NCI-H1694 (cell line): ENCODE measurements around the gene INSIG1.

Source experiments
- DNase-seq: peaks from one replicate; lab custom pipeline; 2025; lab: John Stamatoyannopoulos, UW

The INSIG1 gene

DNA sequence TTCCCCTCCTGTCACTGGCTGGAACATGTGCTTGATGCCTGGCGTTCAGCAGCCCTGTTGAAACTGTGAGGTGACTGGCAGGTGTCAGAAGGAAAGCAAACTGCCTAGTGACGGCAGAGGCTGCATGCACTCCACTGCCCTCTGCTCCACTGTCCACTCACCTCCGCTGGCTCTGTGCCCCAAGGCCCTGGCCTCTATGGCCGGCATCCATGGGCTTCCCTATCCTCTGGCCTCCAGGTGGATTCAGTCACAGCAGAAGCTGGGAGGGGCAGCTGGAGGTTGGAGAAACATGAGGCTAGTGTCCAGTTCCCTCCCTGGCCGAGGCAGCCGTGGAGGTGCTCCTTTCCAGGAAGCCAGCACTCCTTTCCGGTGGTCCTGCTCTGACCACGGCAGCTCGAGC, 31.2 kb upstream of the INSIG1 start:
- no peak for DNase-seq

DNA sequence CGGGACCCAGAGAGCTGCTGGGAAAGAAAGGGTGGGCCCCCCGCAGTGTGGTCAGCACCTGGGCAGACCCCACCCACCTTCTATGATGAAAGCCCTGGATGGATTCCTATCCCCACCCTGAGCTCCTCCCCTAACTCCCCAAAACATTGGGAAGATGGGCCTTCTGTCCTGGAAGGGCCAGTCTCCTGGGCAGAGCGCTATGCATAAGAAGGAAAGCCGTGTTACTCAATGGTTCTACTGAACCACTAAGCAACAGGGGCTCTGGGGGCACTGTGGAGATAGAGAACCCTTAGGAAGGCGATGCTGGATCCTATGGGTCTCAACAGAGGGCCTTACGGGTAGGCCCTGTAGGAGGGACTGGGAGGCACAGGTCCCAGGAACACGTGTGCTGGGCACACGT, 30.7 kb upstream of the INSIG1 start:
- no peak for DNase-seq

DNA sequence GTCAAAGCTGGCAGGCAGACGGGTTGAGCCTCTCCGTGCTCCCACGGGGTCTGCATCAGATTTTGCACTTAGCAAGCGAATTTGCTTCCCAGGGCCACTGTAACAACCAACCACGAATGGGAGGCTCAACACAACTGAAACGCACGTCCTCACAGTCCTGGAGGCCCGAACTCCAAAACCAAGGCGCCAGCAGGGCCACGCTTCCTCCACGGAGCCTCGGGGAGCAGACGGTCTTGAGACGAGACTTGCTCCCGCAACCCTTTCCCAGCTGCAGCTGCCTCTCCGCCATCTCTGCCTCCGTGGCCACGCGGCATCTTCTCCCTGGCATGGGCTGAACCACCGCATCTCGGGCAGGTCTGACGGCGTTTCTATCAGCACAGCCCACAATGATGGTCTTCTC, 30.2 kb upstream of the INSIG1 start:
- no peak for DNase-seq

DNA sequence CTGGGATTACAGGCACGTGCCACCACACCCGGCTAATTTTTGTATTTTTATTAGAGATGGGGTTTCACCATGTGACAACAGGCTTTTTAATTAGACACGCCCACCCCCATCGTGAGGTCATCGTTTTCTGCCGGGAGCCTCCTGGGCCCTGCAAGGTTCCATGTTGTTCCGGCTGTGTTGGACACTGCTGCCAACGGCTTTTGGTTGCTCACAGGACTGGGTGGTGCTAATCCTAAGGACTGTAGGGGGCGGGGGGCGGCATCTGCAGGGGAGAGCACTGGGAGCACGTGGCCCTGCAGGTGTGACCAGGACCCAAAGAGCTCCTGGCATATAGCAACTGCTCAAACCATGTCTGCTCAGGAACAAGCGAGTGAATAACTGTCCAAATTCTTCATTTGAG, 29.5 kb upstream of the INSIG1 start:
- no peak for DNase-seq

DNA sequence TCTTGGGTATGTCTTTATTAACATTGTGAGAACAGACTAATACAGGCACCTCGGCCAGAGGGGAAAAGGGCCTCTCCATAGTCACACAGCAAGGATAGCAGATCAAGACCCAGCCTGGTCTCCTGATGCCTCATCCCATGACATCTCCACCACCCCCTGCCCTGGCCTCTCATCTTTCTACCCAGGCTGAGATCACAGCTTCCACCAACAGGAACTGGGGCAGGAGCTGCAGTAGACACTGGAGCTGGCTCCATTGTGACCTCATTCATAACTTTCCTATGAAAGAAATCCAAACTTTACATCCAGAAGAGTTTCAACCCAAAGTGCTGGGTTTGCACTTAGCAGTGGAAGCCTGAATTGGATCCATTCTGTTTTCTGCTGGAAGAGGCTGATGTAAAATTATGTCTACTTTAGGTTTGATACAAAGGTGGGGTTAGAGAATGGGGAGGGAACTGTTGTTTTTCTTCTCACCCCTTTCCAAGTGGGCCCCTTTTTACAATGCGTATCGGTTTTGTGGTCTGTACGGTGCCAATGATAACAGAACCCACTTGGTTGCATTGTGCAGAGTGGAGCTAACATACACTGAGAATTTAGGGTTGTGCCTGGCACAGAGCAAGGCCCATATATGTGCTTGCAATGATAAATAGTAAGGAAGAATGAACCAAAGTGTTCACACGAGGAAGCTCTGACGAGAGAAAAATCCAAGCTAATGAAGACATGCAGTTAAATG, 28.6 kb upstream of the INSIG1 start:
- no peak for DNase-seq

DNA sequence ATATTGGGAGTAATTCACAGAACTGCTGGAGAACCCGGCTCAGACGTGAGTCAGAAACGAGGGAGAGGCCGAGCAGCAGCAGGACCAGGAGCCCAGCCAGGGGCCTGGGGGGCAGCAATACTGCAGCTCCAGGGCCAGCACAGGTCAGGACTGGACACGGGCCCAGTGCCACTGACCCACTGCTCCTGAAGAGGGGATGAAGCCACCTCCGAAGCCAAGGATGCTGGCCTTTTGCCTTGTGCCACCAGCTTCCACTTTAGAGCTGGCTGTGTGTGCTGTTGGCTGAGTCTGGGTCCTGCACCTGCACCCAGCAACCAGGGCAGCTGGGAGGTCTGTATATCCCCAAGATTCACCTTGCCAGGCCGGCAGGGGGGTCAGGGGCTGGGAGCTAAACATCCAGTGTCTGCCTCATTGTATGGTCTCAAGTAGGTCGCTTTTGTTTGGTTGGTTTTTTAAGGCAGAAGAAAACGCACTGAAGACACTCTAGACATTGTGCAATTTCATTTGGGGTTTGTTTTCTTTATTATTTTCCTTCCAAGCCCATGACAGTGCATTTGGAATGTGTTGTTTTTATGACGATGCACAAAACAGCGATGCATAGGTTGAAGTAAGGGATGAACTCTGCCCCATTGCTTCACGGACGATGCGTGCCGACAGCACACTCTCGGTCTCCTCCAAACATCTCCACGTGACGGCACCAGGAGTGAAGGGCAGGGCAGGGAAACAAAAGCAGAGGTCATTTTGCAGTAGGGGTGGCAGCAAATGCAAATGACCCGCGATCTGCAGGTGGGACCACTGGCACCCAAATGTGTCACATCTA, 27.7 kb upstream of the INSIG1 start:
- DNase-seq, result no peak

DNA sequence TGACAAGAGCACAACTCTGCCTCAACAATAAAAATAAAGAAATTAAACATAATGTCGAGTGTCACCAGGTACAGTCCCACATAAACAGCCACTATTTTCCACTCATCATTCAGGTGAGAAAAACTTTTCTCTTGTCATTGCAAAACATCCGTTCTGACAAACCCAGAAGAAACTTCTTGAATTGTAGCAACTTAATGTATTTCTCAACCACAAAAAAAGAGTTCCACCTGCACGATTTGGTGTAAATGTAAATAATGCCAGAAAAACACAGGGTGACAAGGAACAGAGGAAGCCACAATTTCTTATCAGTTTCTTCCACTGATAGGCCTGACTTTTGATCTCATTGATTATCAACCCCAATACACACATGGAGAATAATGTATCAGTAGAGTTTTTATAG, 26.8 kb upstream of the INSIG1 start:
- no peak for DNase-seq

DNA sequence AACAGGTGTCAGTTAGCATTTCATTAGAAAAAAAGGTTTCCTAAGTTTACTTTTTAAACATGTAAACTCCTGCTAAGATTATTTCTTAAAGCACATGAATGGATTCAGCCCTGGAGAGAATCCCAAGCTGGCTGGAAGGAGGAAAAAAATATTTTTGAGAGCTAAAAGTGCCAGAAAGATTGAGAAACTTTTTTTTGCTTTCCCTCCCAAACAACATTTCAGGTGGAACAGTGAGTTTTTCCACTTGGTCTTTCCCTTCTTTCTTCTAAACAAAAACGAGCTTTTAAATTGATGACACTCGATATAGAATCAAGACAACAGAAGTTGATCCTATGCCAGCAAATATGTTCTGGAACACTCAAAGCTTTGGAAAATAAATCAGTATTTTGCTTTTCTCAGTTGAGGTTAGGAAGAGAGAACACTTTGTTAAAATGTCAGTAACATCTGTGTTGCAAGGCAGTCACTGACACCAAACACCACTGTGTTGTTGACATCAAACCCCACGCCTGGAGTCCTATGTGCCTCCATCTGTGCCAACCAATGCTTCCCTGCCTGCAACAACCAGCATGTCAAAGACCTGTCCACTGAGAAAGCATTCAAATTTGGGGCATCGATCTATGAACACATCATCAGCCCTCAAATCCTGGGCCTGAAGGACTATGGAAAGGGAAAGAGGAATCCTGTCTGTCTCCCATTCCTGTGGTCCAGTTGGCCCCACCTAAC, 22.9 kb upstream of the INSIG1 start:
- no peak for DNase-seq

DNA sequence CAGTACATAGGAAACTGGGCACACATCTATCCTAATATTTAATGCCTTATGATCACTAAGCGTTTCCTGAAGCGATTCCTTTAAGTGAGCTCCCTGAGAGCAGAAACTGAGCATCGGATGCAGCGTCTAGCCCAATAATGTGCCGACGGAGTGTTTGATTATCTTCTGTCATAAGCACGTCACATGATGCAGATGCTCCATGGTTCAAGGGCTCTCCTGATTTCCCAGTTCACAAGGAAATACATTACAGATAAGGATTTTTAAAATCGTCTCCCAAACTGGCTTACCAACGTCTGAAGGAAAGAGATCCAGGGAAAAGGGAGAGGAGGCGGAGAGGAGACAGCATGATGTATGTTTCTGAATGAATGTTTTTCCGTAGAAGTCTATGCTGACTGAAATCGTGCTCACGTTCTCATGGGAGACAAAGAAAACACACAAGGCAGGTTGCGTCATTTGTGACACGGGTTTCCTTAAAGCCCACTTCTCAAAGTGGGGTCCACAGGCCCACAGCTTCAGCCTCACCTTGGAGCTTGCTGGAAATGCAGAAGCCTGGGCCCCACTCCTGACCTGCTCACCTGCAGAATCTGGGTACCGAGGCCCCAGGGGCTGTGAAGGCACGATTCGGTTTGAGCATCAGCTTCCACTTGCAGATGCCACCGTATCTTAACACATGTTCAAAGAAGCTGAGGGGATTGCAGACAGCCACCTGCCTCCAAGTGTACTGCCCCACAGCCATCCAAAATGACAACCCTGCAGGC, 21.5 kb upstream of the INSIG1 start:
- DNase-seq, result no peak

DNA sequence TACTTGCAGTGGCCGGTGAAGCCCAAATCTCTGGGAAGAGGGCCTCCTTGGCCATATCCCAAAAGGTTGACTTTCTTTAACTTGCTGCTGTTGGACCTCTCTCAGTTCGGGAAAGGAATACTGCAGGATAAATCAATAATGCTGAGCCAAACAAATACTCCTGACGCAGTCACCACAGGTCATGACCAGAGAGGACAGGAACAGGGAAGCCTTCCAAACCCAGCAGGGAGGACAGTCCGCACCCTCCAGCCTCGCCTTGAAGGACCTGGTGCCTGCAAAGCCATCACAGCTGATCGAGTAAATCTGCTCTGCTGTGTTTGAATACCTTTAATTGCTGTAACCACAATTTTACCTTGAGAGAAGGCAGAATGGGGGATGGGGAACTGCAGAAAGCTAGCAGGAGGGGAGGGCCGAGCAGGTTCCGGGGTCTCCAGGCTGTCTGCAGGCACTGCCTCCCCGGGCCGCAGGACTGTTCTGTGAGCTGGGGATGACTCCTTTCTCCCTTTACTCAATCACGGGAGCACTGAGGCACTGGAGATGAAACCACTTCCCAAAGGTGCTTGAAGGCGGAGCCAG, 20.8 kb upstream of the INSIG1 start:
- DNase-seq, result no peak

DNA sequence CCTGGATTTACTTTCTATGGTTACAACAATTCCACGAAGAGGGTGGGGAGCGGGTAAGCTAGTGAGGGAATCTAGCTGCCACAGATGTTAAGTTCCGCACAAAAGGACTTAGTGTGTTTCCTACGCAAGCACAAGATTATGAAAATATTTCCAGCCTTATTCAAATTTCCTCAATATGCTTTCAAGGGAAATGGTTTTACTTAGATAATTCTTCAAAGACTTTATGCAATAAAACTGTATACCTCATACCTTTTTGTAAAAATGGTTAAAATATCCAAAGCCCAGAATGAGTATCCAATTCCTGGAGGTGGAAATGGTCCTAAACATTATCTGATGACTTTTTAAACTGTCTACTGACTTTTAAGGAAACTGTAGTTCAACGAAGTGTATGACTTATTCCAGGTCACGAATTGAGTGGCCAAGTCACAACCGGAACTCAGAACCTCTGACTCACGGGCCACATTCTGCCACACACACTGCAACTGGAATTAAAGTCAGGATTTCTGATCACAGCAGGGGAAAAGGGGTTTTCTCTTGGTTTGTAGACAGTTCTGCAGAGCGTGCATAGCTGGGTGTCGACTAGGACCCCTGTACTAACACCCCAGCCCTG, 20.2 kb upstream of the INSIG1 start:
- no peak for DNase-seq

DNA sequence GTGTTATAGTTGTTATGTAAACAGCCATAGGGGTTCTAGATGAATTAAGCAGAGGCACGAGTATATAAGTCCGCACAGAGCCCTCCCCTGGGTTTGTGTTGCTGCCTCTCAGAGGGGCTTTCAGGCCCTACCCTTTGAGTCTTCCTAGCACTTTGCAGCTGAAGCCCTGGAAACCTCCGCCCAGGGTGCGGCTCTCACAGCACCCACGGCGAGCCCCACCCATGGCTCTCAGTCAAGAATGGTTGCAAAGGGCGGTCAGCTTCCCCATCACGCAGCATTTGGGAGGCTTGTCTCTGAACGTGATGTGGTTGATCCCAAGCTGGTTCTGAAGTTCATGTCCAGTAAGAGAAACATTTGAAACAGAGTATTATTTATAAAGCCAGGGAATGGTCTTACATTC, 18.8 kb upstream of the INSIG1 start:
- DNase-seq, result no peak

DNA sequence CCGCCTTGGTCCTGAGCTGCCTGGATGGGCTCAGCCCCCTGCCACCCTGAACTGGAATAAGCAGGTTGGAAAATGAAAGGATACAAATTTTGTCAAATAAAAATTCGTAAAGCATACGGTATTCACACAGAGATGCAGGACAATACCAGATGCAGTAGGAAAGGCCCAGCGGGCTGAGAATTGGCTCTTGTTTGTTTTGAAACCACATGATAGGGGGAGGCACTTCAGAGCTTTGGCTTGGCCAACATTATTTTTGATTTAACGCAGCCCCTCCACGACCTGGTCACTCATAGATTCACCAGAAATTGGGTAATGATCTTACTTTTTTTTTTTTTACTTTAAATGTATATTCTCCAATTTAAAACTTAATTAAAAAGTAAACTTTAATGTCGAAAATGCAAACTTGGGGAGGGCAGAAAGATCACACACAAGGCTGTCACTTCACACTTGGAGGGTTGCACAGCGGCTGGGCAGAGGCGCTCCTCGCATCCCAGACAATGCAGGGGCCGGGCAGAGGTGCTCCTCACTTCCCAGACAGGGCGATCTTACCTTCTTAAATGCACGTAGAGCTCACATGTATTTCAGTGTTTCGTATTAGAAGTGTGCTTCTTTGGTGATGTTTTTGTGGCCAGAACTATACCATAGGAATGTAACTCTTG, 17.8 kb upstream of the INSIG1 start:
- DNase-seq, result no peak

DNA sequence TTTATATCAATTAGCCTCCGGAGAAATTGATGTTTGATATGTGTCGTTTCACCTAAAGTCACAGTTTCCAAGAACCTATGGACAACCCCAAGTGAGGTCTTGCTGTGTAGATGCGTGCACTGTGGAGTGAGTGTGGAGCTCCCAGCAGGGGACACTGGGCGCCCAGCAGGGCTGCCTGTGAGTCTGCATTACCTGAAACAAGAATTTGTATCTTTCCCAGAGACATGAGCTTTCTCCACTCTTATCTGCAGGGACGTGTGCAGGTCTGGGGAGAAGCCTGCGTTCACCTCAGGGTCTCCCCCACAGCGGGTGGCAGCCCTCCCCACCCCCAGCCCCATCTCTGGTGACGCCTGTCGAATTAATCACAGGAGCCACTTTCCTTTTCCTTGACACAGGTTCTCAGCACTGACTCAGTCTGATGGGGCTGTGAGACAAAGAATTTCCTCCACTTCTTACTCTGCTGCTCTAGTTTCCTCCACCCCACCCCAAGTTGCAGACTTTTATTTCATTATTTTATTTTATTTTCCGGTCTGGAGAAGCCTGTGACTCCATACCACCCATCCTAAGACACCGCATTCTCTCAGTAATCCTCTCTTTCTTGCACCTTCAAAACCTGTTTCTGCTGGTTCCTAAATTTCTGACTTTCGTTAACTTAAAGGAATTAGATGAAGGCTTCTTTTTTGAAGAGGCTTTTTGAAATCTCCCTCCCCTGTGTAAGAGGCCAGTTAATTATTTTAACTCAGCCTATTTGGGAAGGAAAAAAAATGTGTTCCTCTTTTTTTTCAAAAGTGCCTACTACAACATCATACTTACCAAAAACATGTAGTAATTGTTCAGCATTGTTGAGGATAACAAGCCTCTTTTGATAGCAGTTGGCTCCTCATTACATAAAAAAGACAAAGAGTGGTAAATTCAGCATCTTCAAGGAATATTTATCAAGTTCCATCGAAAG, 17.0 kb upstream of the INSIG1 start:
- DNase-seq, result no peak

DNA sequence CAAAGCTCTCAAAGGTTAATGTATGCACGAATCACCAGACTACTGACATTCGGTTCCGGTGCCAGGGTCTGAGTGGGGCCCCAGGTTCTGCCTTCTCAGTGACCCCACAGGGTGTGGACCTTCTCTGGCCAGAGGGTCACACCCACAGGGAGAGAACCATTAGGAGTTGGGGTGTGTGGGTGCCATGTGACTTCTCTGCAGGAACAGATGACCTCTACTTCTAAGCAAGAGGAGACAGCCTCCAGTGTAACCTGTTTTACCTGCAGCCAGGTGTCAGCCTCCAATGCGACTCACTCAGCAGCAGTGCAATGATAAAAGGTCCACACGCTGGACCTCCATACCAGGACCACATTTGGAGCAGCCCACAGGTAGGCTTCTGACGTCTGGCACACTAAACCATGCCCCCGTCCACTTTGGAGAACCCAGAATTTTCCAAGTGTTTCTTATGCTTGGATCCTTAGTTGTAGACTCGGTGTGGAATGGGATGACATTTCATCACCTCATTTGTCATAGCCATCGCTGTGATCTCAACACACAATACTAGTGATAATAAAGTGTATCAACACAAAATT, 16.2 kb upstream of the INSIG1 start:
- no peak for DNase-seq

DNA sequence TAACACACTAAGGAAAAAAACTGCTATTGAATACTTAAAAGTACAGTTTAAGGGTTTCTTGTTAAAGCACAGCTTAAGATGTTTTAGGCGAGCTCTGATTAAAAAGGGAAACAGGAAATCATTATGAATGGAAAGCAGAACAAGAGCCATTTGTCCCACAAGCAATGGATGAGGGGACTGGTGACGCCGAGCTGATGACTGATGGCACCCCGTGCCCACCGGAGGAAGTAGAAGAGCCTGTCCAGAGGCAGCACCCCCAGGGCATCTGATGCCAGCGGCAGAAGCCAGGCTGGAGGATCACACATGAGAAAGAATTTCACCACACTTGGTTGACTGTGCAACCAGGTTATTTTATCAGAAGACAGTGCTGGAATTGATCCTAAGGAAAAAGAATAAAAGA, 15.0 kb upstream of the INSIG1 start:
- DNase-seq, result no peak

DNA sequence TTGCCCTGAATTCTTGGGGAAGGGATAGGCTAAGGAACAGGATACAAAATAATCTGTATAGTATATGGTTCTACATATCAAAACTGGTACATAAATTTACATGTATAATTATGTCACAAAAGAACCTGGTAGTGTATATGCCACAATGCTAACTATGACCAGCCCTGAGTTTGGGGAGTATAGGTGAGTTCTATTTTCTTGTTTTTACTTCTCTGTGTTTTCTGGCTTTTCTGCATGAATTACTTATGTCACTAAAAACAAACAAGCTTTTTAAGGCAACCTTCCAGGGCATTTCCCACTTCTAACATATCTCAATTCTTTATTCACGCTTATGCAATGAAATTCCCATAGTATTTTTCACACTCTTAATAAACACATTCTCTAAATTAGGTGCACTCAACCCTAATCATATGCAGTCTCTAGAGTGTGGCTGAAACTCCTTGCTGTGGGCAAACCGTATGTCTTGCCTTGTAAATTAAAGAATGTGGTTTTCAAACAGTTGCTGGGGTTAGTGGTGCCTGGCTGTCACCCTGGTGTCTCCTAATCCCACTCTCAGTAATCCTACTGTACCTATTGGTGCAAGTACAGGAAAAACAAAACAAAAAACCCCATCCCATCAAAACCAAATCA, 14.0 kb upstream of the INSIG1 start:
- no peak for DNase-seq

DNA sequence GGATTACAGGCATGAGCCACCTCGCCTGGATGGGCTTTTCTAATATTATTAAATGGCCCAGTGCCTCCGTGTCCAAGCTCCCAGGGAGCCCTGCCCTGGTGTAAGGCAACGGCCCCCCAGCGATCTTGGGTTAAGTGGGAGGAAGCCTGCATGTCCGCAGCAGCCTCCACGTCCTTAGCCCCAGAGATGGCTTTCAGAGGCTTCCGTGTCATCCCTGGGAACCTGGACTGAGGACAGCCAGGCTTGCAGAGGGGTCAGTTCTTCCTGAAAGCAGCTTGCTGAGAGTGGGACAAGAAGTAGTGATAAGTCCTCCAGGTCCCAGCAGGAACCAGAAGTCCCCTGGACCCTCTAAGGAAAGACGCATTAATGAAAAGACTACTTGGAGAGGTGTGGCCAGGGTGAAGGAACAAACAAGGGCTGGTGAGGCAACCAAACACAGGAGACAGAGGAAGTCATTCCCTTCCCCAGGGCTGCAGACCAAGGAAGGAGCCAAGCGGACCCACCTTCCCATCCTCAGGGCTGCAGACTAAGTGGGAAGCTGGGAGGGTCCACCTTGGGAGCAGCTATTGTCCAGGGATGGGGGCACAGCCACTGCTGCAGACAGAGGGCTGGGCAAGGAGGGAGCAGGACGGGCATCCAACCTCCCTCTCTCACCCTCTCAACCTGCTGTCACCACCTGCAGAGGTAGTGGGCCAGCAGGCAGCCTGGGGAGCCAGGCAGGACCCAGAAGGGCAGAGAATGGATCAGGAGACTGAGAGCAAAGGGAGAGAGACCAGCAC, 13.0 kb upstream of the INSIG1 start:
- DNase-seq, result no peak
